Activated CD4-positive, alpha-beta T cell treated with anti-CD3 and anti-CD28 coated beads, Interleukin-2, Interleukin-6, amounts not matched to agents 100 ng/mL and 50 ng/mL, durations not matched to agents 16 hours and 8 hours (primary cell): ENCODE measurements around the gene ESYT2.

ENCODE experiments used
- DNase-seq: peaks from one replicate; pipeline ENCODE4 v3.0.0-alpha.2; 2020

ESYT2 gene

GRCh38 chr7:158802535-158803366, 26.6 kb downstream of the ESYT2 start:
- no peak for DNase-seq

GRCh38 chr7:158798741-158799140, 30.6 kb downstream of the ESYT2 start:
- DNase-seq: no peak

DNA sequence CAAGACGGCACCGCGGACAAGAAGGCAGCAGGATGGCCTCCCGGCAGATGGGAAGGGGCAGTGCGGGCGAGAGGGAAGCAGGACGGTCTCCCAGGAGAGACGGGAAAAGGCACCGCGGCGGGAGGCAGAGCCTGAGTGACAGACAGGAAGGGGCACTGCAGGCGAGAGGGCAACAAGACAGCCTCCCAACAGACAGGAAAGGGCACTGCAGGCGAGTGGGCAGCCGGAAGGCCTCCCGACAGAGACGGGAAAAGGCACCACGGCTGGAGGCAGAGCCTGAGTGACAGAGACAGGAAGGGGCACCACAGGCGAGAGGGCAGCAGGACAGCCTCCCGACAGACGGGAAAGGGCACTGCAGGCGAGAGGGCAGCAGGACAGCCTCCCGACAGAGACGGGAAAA, 32.6 kb downstream of the ESYT2 start:
- DNase-seq: no peak

DNA sequence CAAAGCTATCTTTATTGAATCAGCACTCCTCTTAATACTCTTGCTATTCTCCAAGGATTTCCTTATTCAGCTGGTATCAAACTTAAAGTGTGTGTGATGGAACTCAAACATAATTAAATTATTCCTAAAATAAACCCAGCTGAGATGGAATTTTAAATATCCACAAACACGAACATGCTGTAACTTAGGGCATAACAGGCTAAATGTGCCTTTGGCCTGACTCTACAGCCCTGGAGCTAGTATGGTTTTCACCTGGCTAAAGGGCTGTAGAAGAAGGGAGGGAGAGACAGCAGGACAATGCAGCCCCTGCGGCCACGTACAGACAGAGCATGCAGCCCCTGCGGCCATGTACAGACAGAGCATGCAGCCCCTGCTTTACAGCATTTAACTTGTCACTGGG, 34.0 kb downstream of the ESYT2 start:
- DNase-seq: no peak

- no peak for DNase-seq
Measured at GRCh38 chr7:158791107-158791506, 38.2 kb downstream of the ESYT2 start.

- DNase-seq: no peak
Measured at GRCh38 chr7:158789842-158790241, 39.5 kb downstream of the ESYT2 start.

GRCh38 chr7:158786898-158787297, 42.4 kb downstream of the ESYT2 start:
- DNase-seq: no peak

- no peak for DNase-seq
Measured at GRCh38 chr7:158784270-158784669, 45.0 kb downstream of the ESYT2 start.

DNA sequence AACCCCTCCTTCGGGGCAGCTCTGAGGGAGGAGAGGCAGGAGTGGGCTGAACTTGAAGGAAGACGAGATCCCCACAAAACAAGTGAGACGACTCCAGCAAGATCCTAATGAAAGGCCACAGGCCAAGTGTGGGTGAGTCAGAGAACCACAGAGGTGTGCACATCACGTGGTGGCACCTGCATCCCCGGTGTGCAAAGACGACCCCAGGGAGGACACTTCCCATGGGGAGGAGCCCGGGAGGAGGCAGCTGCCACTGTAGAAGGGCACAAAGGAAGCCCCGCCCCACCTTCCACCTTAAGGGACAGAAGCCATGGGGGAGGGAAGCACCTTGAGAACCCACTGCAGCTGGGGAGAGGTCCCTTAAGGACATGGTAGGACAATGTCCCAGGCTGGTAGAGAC, 45.7 kb downstream of the ESYT2 start:
- DNase-seq: no peak

- DNase-seq: no peak
Measured at GRCh38 chr7:158782761-158783401, 46.4 kb downstream of the ESYT2 start.

DNA sequence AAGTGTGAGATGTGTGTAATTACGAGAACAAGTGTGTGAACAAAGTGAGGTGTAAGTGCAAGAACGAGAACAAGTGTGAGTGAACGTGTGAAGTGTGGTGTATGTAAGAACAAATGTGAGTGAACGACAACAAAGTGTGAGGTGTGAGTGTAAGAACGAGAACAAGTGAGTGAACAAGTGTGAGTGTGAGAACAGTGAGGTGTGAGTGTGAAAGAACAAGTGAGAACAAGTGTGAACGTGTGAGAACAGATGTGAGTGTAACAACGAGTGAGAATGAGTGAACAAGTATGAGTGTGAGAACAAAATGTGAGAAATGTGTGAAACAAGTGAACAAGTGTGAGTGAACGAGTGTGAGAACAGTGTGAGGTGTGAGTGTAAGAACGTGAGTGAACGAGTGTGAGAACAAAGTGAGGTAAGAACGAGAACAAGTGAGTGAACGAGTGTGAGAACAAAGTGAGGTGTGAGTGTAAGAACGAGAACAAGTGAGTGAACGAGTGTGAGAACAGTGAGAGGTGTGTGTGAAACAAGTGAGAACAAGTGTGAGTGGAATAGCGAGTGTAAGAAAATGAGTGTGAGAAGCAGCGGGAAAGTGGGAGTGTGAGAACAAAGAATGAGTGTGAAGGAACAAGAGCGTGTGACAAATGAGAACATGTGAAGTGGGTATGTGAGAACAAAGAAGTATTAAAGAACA, 47.2 kb downstream of the ESYT2 start:
- DNase-seq: no peak

DNA sequence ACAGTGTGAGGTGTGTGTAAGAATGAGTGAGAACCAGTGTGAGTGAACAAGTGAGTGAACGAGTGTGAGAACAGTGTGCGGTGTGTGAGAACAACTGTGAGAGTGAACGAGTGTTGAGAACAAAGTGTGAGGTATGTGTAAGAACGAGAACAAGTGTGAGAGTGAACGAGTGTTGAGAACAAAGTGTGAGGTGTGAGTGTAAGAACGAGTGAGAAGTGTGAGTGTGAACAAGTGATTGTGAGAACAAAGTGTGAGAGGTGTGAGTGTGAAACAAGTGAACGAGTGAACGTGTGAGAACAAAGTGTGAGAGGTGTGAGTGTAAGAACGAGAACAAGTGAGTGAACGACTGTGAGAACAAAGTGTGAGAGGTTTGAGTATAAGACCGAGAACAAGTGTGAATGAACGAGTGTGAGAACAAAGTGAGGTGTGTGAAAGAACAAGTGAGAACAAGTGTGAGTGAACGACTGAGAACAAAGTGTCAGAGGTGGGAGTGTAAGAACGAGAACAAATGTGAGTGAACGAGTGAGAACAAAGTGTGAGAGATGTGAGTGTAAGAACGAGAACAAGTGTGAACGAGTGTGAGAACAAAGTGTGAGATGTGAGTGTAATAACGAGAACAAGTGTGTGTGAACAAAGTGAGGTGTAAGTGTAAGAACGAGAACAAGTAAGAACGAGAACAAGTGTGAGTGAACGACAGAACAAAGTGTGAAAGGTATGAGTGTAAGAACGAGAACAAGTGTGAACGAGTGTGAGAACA, 47.9 kb downstream of the ESYT2 start:
- no peak for DNase-seq

DNA sequence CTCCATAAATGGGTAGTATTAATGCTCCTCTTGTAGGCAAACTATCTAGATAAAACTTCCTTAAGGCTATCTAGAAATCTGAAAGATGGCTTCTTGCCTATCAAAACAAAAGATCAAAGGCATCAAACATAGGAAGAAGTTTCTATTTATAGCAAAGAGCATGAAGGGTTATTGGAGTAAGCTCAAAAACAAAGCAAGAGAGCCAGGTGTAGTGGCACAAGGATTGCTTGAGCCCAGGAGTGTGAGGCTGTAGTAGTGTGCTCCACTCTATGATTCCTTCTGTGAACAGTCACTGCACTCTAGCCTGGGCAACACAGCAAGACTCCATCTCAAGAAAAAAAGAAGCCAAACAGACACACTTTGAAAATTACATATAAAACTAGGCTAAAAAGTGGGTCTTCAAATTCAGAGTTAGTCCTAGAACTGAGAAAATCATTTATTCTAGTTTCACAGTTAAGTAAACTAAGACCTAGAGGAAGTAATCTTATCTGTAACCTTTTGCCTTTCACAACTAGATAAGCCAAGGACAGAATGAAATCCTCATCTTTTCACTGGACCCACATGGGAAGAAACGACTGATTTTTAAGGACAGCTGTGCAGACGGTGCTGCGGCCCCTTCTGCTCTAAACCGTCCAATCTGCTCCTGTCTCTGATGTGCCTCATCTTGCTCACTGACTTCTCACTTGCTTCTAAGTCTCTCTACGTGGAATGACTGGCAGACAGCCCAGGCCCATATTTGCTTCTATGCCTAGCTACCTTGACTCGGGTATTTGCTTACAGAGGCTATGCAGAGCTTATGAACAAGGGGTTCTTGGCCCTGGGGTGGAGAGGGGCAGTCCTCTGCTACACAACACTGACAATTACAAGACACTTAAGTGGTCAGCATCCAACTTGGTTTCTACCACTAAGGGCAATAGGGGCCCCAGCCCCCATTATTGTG, 50.0 kb downstream of the ESYT2 start:
- DNase-seq: no peak

GRCh38 chr7:158778471-158778870, 50.8 kb downstream of the ESYT2 start:
- DNase-seq: no peak

GRCh38 chr7:158777793-158778192, 51.5 kb downstream of the ESYT2 start:
- no peak for DNase-seq

GRCh38 chr7:158776474-158776873, 52.8 kb downstream of the ESYT2 start:
- no peak for DNase-seq

DNA sequence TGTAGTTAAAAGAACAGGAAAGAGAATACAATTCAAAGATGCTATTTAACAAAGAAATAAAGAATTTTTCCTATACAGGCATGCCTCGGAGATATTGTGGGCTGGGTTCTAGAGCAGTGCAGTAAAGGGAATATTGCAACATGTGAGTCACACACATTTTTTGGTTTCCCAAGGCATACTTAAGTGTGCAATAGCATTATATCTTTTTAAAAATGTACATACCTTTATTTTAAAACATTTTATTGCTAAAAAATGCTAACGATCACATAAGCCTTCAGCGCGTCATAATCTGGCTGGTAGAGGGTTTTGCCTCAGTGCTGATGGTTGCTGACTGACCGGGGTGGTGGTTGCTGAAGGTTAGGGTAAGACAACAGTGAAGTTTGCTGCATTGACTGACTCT, 54.4 kb downstream of the ESYT2 start:
- no peak for DNase-seq

GRCh38 chr7:158772916-158773315, 56.4 kb downstream of the ESYT2 start:
- no peak for DNase-seq

DNA sequence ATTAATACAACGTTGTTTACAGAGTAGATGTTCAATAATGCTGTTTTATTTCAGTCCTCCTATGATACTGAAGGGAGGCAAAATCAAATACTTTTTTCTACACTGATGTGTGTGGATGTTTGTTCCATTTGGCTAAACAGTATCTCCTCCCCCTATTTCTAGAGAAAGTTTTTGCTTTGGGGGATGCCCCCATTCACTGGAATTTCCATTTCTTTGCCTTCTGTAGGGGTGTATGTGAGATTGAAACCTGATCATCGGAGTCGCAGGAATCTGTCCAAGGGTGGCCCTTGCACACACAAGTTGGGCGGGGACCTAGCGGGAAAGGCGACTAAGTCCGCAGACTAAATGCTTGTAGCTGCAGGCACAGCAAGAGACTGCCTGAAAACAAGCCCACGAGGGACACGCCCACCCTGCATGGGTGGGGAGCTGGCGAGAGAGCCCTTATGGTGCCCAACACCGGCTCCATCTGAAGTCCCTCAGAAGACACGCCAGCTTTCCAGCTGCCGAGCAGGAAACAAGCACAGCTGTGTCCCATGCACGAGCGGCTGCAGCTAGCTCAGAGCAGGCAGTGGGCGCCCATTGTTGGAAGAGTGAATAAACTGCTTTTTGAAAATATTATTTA, 58.0 kb downstream of the ESYT2 start:
- DNase-seq: no peak

DNA sequence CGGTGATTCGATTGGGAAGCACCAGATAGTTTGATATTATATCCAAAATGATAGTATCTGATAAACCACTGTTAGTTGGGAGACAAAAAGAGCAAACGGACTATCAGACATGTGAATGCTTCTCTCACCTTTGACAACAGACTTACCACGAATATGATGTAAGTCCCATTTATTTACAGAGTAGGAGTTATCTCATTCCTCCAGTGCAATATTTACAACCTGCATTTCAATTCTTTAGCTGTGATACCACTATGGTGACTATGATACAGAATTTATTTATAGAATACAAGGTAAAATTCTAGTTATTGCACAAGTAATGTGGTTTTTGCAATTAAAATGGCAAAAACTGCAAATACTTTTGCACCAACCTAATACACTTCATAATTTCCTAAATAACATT, 61.6 kb downstream of the ESYT2 start:
- no peak for DNase-seq

- DNase-seq: no peak
Measured at GRCh38 chr7:158766570-158767281, 62.6 kb downstream of the ESYT2 start.
